Uterus (tissue), 2 donors: Measurements from ENCODE around the gene GRSF1.

ENCODE experiments used
- CTCF ChIP-seq, 4 experiments: fragments of 200-600 bp in 2 of 4; fragments of 450-650 bp in 2 of 4; sonication (generic) in 2 of 4; IDR thresholded peaks; one replicate each; pipeline ENCODE4 v1.5.1; 2016 to 2019; ENCODE audit warnings: antibody characterized with exemption in 4 of 4, mild to moderate bottlenecking in 2 of 4, moderate library complexity in 1 of 4
- POLR2A ChIP-seq, 2 donors: fragments of 450-650 bp; IDR thresholded peaks; one replicate each; pipeline ENCODE4 v1.6.1; 2016; ENCODE audit warnings: antibody characterized with exemption in 2 of 2, mild to moderate bottlenecking in 1 of 2, moderate library complexity in 1 of 2

DNA sequence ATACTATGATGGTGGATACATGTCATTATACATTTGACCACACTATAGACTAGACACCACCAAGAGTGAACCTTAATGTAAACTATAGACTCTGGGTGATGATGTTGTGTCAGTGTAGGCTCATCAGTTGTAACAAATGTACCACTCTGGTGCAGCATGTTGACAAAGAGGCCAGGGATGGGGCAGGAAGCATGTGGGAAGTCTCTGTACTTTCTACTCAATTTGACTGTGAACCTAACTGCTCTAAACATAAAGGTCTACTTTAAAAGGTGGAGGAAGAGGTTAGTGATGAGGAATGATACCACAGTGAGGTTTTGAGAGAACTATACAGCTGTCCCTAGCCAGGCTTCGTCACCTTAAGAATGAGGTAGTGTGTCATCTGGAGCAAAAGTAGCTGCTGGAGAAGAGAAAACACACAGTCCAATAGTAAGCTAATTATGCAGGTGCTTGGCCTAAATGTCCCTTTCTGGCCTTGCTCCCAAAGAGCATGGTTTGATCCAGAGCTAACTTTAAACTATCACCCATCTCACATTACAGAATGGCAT, 38.4 kb downstream of the GRSF1 start:
- TF ChIP-seq CTCF (IDR thresholded peaks at IDR 0.05) (no peak), POLR2A (IDR thresholded peaks at IDR 0.05) (no peak)
